ENCODE measurements around the gene SHC2.
"Not testable (repeated sequence)": the region's sequence is repeated elsewhere in the genome, so short reads cannot be mapped to it uniquely, and the experiment has no call there.

Gene SHC2

DNA sequence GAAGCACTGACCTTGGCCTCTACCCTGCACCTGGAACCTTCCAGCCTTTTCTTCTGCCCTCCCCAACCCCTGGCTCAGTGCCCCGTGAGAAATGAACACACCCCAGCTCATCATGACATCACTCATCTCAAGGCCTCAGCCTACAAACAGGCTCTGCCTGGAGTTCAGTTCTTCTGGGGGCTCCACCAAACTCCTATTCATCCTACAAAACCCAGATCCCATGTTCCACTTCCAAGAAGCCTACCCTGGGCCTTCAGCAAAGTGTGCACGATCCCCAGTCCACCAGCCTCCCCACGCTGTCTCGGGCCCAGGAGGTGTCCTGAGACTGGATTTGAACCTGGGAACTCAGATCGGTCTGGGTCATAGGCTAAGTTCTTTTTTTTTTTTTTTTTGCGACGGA, 9.0 kb upstream of the SHC2 start:
- no peak for DNase-seq

GRCh38 chr19:468587-469256, 7.9 kb upstream of the SHC2 start:
- DNase-seq = no peak

- DNase-seq = no peak
Measured at GRCh38 chr19:467554-467953, 6.7 kb upstream of the SHC2 start.

DNA sequence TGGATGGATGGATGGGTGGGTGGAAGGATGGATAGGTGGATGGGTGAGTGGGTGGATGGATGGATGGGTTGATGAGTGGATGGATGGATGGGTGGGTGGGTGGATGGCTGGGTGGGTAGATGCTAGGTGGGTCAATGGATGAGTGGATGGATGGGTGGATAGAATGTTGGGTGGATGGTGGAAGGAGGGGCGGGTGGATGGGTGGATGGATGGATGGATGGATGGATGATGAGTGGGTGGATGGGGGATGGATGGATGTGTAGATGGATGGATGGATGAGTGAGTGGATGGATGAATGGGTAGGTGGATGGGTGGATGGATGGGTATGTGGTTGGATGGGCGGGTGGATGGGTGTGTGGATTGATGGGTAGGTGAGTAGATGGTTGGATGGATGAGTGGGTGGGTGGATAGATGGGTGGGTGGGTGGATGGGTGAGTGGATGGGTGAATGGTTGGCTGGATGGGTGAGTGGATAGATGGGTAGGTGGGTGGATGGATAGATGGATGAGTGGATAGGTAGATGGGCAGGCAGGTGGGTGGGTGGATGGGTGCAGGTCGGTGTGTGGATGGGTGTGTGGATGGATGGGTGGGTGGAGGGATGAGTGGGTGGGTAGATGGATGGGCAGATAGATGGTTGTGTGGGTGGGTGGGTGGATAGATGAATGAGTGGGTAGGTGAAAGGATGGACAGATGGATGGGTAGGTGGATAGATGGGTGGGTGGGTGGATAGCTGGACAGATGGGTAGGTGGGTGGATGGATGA, 4.4 kb upstream of the SHC2 start:
- DNase-seq = no peak

GRCh38 chr19:464208-464545, 3.3 kb upstream of the SHC2 start:
- DNase-seq = no peak

GRCh38 chr19:463483-464207, 2.8 kb upstream of the SHC2 start:
- DNase-seq = no peak

- no peak for DNase-seq
Measured at GRCh38 chr19:461721-462551, 1.1 kb upstream of the SHC2 start.

DNA sequence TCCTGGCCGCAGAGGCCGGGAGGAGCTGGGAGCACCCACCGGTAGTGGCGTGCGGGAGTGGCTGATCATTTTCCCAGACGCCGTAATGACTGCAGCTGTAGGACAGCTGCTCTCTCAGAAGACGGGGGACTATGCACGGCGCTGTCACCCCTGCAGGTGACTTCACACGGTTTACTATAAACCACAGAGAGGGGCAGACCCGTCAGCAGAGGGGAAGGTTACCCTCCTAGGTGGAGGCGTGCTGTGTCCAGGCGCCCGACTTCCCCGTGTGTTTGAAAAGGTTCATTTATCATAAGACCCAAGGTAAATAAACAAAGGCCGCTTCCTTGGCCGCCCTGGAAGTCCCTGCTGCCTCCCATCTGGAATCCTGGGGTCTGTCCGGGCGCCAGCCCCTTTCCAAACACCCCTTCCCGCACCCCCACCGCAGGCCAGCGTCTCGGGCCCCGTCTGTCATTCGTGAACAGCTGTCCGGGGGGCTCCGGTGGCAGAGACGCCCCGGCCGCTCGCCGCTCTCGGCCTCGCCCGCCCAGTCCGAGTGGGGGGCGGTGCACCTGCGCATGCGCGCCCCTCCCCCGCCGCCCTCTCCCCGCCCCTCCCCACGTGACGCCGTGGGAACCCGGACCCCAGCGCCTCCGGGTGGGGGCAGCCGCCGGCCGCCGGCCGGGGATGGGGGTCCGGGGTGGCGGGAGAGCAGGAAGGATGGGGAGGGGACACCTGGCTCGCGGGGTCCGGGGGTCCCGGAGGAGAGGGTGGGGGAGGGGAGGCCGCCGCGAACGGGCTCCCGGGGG, 915 bp downstream of the SHC2 start:
- DNase-seq = peak in 1 of 4 experiments; percentile 27

- no peak for DNase-seq
Measured at GRCh38 chr19:458091-459042, 2.5 kb downstream of the SHC2 start.

- no peak for DNase-seq
Measured at GRCh38 chr19:457636-458035, 3.2 kb downstream of the SHC2 start.

- DNase-seq = no peak
Measured at GRCh38 chr19:456547-457110, 4.2 kb downstream of the SHC2 start.

DNA sequence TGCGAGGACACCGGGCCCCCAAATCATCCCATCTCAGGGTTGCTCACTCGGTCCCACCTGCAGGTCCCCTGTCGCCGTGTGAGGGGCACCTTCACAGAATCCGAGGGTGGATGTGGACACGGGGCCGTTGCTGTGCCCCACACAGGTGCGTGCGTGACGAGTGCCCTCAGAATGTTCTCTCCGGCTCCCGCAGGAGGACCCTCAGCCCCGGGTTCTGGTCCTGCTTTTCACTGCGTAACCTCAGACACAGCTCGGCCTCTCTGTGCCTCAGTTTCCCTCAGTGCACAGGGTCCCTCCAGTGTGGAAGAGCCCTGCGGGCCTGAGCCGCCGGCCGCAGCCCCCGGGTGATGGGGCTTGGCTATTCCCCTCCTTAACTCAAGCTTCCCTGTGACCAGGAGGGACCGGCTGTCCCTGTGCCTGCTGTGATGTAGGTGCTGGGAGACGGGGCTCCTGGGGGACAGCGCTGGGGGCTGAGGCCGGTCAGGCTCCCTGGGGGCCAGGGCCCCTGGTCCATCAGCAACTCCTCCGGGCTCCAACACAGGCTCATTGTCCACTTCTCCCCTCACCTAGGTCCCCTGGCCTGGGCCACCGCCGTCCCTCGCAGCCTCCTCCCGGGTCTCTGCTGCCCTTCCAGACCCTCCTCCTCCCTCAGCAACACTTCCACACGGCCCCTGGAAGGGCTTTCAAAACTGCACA, 4.8 kb downstream of the SHC2 start:
- DNase-seq = no peak

GRCh38 chr19:455031-455705, 5.7 kb downstream of the SHC2 start:
- DNase-seq = no peak

- DNase-seq = no peak
Measured at GRCh38 chr19:453606-454005, 7.2 kb downstream of the SHC2 start.

GRCh38 chr19:452829-453228, 8.0 kb downstream of the SHC2 start:
- no peak for DNase-seq

DNA sequence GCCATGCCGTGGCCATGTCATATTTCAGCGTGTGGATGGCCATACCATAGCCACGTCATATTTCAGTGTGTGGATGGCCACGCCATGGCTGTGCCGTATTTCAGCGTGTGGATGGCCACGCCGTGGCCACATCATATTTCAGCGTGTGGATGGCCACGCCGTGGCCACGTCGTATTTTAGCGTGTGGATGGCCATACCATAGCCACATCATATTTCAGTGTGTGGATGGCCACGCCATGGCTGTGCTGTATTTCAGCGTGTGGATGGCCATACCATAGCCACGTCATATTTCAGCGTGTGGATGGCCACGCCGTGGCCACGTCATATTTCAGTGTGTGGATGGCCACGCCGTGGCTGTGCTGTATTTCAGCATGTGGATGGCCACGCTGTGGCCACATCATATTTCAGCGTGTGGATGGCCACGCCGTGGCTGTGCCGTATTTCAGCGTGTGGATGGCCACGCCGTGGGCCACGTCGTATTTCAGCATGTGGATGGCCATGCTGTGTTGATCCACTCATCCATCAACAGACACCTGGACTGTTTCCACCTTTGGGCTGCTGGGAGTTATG, 9.8 kb downstream of the SHC2 start:
- DNase-seq = not testable (repeated sequence)

- no peak for DNase-seq
Measured at GRCh38 chr19:449916-450315, 10.9 kb downstream of the SHC2 start.

DNA sequence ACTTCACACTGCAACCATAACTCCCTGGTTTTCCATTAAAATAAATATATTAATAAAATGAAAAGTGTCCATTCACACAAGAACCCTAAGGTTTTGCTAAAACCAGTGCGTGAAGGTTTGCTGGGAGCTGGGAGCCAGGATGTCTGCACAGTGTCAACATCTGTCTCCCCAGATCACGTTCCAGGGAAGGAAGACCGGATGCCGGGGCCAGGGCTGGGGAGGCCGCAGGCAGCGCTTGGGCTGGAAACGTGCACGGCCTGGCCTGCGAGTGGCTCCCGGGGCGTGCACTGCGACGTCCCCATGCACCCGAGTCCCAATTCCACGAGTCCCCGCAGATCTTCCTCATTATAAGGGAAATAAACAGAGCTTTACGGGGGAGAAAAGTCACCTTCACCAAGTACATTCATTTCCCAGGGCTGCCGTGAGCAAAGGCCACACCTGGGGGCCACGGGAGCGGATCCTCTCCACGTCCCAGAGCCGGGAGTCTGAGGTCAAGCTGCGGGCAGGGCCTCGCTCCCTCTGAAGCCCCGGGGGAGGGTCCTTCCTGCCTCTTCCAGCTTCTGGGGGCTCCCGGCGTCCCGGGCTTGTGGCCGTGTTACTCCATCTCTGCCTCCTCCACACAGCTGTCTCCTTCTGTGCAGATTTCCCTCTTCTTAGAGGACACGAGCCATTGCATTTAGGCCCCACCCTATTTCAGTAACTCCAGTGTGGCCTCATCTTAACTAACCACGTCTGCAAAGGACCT, 12.8 kb downstream of the SHC2 start:
- DNase-seq = no peak

Measured in suppressor macrophage (primary cell).